ENCODE results near the gene FAM89B.
A peak's percentile ranks its signal among the peaks of the same experiment; 100 is the strongest.

Gene FAM89B

GRCh38 chr11:65565624-65566453, 6.5 kb upstream of the FAM89B start:
- no peak for DNase-seq
- no peaks in the 10 kb centered on the region for H3K27me3 ChIP-seq
- H3K36me3 ChIP-seq, result no peaks in the 10 kb centered on the region
- TF ChIP-seq CTCF (IDR thresholded peaks at IDR 0.05; ENCODE audit: low read depth, low read length), result no peak
- H3K4me1 ChIP-seq, result no peaks in the 10 kb centered on the region
- H3K4me3 ChIP-seq (ENCODE audit: low read depth, low read length), result no peak overlapping the region
- no peaks in the 10 kb centered on the region for H3K9me3 ChIP-seq

- Histone ChIP-seq H3K4me3 (ENCODE audit: low read depth, low read length) (peak overlapping the region; percentile 80), H3K36me3 (peaks cover 4% of the 10 kb centered on the region; the same call in 1 of the 2 replicates), H3K27me3 (no peaks in the 10 kb centered on the region), H3K4me1 (no peaks in the 10 kb centered on the region), H3K9me3 (no peaks in the 10 kb centered on the region)
- TF ChIP-seq CTCF (IDR thresholded peaks at IDR 0.05; ENCODE audit: low read depth, low read length), result no peak
- DNase-seq, result no peak
Measured at GRCh38 chr11:65569164-65569972, 3.0 kb upstream of the FAM89B start.

GRCh38 chr11:65569973-65570918, 2.1 kb upstream of the FAM89B start, which contains the start of gene ZNRD2:
TSS of gene ZNRD2 (plus strand) at chr11:65570477. CDS start at chr11:65570492, 15 bp downstream.
- peak within 1 kb of the TSS; percentile 80 for H3K4me3 ChIP-seq (ENCODE audit: low read depth, low read length)
- H3K4me1 ChIP-seq, result no peaks in the 10 kb centered on the region
- TF ChIP-seq CTCF (IDR thresholded peaks at IDR 0.05; ENCODE audit: low read depth, low read length), result peak; percentile 39
- H3K27me3 ChIP-seq, result no peaks in the 10 kb centered on the region
- H3K9me3 ChIP-seq, result no peaks in the 10 kb centered on the region
- DNase-seq, result peak; percentile 96
- H3K36me3 ChIP-seq, result peaks cover 4% of the 10 kb centered on the region; the same call in 1 of the 2 replicates

- TF ChIP-seq CTCF (IDR thresholded peaks at IDR 0.05; ENCODE audit: low read depth, low read length), result no peak
- Histone ChIP-seq H3K4me1 (no peaks in the 10 kb centered on the region), H3K36me3 (peaks cover 4% of the 10 kb centered on the region; the same call in 1 of the 2 replicates), H3K27me3 (no peaks in the 10 kb centered on the region), H3K4me3 (ENCODE audit: low read depth, low read length) (peak overlapping the region; percentile 80), H3K9me3 (no peaks in the 10 kb centered on the region)
- DNase-seq, result no peak
Measured at GRCh38 chr11:65571420-65571819, 918 bp upstream of the FAM89B start.

- H3K27me3 ChIP-seq, result no peaks in the 10 kb centered on the region
- DNase-seq, result peak; percentile 46
- TF ChIP-seq CTCF (IDR thresholded peaks at IDR 0.05; ENCODE audit: low read depth, low read length), result peak; percentile 47
- H3K4me1 ChIP-seq, result no peaks in the 10 kb centered on the region
- H3K4me3 ChIP-seq (ENCODE audit: low read depth, low read length), result peak overlapping the region; percentile 80
- H3K36me3 ChIP-seq, result peaks cover 4% of the 10 kb centered on the region; the same call in 1 of the 2 replicates
- H3K9me3 ChIP-seq, result no peaks in the 10 kb centered on the region
Measured at GRCh38 chr11:65571940-65572339, 398 bp upstream of the FAM89B start.
